OCI-M2 (cell line): ENCODE results near the gene RAPGEF4.

ENCODE experiments used
- DNase-seq: peaks from one replicate; lab custom pipeline; 2025; ENCODE audit not compliant: unreplicated experiment; lab: John Stamatoyannopoulos, UW

The RAPGEF4 gene

DNA sequence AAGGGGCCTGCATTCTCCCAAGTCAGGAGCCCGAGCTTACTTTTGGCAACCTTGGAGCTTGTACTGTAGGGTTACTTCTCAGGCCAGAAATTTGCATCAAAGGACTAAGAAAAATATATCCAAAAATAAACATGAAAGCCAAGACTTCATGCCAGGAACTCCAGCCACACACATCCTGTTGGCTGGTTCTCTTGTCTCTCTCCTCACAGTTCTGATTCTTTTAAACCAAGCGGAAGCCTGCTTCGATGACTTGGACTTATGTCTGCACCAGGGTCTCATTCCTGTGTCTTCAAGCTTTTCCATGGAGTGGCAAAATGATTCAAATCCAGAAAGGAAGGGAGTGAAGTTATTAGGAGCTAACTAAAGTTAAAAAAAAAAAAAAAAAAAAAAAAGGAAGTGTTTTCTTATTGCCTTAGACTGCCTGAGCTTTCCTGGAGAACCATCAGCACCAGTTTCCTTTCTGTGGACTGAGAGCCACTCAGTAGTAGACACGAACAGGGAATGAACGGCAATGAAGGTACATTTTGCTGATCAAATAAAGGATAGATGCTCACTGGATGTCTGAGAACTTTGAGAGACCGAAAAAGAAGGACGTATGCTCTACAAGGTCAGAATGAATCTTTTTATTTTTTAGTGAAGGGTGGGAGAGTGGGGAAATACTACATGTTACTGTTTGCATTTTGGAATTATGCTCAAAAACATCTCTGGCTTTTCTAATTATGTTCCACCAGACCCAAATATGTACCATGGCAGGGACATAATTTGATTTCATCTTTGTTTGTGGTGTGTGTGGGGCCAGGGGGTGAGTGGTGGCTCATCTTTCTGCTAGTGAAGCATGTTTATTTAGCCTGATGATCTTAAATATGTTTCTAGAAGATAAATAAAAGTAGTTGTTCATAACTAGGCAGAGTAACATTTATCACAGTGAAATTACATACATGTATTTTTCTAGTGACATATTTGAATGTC, 86.0 kb downstream of the RAPGEF4 start:
- DNase-seq = no peak

DNA sequence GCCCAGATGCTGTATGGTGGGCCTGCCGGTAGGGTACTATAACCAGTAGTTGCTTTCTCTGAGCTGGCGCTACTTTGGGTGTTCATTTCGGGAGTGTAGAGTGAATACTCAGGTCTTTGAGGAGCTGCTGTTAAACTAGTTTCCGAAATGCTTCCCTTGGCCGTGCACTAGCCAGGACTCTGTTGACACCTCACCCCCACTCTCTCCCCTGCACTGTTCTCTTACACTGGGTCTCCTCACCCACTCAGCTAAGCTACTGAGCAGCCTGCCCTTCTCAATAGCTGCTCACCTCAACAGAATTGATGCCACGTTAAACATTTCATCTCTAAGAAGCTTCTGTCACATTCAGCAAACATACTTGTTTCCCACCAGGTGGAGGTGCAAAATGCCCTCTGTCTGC, 86.9 kb downstream of the RAPGEF4 start:
- DNase-seq = no peak

DNA sequence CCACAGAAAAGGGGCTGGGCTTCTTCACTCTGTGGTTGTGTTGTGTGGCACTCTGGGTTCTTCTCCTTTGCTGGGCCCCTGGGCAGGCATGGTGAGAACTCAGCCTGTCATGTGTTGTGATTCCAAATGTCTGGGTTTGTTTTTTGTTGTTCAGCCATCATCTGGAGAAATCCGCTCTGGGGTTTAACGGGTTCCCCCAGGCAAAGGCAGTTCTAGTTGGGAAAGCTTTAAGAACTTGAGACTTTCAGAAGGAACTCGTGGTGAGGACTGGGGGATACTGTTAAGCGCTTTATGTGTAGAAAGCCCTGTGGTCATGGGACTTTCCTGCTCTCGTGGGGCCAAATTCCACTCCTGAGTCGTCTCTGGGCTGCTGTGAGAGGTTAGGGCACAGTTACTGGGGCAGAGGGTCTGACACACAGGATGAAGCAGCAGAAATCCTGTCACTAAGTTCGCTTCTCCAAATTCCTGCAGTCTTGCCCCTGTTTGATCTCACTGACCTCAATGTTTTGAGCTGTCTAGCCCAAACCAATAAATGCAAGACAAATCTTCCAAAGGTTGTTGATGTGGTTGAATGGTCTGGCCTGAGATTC, 87.7 kb downstream of the RAPGEF4 start:
- no peak for DNase-seq

DNA sequence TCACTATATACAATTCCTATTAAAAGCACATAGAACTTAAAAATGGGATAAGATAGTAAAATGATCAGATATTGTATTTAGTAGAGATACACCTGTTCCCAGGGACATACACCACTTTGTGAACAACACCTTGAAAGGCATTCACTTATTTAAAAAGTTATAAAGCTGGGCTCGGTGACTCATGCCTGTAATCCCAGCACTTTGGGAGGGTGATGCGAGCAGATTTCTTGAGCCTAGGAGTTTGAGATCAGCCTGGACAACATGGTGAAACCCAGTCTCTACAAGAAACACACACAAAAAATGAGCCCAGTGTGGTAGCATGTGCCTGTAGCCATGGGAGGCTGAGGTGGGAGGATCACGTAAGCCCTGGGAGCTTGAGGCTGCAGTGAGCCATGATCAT, 90.9 kb downstream of the RAPGEF4 start:
- DNase-seq = no peak

DNA sequence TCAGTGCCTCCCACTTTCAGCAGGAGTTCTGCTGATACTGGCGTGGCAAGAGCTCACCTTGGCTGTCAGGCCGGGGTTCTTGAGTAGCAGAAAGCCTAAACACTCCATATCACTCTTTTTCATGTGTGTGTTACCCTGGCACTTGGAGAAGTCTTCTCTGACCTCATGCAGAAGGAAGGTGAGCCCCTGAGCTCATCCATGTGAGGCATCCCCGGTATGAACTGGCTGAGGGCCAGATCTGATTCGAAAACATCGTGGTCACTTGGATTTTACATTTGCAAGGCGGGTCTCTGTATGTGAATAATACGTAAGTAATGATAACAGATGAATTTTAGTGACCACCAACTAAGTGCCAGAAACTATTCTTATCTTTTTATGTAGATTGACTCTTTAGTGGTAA, 93.6 kb downstream of the RAPGEF4 start:
- no peak for DNase-seq

DNA sequence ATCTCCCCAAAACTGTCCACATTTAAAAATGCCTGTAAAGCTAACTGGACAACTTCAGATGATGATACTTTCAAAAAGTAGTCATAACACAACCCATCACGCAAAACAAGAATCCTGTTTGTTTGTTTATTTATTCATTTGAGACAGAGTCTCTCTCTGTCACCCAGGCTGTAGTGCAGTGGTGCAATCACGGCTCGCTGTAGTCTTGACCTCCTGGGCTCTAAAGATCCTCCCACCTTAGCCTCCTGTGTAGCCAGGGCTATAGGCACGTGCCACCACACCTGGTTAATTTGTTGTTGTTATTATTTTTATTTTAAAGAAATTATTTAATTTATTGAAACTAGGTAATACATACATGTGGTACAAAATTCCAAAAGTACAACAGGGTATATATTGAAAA, 94.8 kb downstream of the RAPGEF4 start:
- DNase-seq = no peak

DNA sequence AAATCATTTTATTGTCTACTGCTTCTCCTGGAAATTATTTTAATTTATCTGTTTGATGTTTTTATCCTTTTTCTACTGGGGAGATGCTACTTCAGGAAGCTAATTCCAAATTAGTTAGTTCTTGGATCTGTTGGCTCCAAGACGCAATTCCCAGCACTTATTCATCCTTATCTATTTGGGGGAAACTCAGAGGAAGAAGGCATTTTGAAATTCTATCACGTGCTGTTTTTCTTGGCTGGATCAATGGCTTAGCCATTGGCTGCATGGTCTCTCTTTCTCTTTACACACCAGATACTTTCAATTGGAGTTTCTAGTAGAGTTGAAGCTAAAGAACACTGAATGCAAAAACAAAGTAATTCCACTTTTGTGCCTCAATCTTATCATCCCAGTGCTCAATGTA, 98.3 kb downstream of the RAPGEF4 start:
- DNase-seq = no peak

DNA sequence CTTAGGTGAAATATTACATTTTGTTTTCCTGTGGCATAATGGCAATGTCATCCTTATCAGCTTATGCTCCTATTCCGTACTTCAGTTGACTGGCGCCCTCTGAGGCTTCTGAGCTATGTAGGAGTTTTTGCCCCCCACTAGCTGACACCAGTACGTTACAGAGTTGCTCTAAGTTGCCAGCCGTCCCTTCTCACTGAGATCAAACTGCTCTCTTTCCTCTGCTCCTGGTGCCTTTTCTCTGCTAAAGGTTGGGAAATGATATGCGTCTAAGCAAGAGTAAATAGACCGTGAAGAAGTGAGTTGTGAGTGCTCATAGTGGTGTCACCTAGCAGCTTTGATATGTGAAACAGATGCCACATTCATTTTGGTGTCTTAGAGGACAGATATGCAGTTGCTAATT, 99.2 kb downstream of the RAPGEF4 start:
- no peak for DNase-seq

DNA sequence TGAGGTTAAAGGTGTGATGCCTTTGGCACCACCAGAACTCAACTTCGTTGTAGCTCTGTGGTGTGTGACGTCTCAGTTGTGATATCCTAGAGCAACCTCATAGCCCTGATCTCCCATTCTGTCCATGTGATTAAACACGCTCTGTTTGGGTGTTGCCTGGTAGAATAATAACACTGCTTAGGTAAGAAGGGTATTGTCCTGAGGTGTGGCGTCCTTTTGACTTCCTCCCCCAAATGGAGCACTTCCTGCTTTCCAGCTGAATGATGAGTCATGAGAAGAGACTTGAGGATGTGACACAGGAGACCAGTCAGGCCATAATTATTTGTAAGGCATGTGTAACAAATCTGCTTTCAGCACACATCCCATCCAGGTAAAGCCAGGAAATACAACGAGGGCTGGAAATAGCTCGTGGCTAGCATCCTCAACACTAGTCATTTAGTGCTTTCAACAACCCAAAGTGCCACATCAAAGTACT, 100.7 kb downstream of the RAPGEF4 start:
- DNase-seq = no peak

DNA sequence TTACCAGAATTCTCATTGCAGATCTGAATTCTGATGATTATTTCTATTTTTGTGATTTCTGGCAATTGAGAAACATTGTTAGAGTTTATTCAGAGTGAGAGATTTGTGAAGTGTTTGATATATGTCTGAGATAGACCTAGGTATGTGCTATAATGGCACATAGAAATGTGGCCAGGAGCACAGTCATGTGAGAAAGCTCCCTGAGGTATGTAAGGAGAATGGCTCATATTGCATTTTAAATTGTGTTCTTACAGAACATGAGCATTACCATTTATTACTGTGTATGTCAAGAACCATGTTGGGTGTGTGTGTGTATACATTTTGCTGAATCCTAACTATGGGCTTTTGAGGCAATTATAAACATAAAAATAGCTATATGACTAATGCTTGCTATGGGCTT, 101.2 kb downstream of the RAPGEF4 start:
- DNase-seq = no peak

DNA sequence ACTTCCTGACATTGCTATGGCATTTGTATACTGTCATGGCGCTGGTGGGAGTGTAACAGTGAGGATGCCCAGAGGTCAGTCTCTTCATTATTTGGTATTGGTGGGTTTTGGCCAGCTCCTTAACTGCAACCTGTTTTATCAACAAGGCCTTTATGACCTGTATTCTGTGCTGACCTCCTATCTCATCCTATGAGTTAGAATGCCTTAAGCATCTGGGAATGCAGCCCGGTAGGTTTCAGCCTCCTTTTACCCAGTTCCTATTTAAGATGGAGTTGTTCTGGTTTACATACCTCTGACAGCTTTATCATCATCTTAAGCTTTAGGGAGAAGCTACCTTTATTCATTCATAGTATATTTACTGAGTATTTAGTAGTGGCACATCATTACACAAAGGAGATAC, 103.8 kb downstream of the RAPGEF4 start:
- no peak for DNase-seq

DNA sequence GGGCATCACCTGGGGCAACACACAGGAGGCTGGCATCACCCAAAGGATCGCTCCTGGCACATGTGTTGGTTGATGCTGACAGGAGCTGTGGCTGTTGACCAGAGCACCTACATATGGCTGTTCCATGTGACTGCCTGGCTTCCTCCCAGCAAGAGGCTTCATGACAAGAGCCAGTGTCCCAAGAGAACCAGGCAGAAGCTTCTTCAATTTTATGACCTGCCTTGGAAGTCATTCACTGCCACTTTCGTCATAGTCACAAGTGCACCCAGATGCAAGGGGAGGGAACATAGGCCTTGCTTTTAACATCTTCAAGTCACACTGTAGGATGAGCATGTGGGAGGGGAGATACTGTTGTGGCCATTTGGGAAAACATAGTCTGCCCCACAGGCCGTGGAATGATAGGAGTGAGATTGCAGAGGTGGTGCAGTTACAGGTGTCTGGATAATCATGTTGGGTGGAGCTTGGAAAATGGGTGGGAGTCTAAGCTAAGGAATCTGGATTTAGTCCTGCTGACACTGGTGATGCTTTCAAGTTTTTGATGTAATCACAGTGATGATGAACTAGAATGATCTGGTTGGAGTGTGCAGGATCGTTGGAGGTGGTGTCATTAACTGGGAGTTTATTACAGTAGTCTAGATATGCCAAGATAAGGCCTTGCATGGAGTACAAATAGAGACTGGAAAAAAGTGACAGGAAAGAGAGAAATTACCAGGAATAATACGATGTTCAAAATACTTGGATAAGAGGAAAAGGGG, 107.0 kb downstream of the RAPGEF4 start:
- no peak for DNase-seq

DNA sequence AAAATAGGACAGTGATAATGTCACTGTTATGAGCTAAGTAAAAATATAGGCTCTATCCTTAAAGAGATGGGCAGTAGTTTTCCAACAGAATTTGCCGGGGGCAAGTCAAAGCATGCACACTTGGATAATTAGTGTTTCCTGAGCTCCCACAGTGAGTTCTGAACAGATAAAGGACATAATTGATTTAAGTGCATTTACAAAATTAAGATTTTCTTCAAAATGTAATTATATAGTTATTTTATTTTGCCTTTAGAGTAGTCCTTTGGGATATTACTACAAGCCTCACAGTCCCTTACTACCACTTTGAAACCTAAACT, 107.6 kb downstream of the RAPGEF4 start:
- DNase-seq = no peak

DNA sequence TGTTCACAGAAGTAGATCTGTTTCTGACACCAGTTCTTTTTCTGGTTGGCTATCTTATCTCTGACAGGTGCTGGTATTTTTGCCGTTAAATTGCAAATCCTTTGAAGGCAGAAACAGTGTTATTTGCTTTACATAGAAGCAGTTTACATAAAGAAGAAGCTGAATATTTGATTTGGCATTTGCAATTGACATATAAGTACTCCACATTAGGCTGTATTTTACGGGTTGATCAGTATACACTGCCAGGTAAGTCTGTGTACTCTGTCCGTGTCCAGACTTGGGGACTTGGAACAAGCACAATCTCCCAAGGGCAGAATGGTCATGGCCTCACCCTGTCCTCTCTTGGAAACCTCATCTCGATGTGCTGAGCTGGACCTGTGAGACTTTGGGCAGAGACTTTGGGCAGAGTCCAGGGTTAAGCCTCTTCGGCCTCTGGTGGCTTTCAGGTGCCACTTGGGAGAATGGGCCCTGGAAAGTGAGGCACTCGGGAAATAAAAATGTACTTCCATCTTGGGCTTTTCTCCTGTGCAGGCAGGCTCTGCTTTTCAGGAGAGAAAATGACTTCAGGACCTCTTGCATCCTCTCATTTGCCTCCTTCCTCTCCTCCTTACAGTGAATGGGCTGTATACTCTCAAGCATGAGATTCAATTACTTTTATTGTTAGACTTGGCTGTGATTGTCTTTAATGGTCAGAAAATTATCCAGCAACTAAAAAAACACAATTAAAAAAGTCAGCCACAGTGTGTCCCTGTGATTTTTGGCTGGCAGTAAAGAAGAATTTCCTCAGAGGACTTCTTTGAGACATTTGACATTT, 108.5 kb downstream of the RAPGEF4 start:
- DNase-seq = no peak

DNA sequence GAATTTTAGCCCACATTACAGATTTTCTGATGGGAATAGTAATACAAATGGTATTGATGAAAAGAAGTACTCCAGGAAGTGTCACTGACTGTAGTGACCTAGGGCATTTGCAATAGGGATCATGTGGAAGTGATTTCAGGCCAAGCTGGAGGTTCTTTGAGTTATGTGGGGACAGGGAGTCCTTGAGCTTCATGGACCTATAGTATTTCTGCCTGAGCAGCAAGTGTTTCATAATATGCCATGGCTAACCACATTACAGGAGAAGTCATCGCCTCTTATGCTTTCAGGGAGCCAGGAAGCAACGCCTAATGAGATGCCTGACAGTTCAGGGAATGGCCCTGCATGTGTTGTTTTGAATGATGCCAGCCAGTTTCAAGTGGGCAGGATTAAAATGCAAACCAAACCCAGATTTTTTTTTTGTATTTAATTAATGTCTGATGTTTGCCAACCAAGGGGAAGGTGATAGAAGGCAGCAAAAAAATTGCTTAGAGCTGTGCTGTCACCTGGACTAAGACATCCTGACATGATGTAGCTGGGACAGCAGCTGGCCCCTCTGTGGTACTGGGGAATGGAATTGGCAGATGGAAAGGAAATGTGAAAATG, 109.5 kb downstream of the RAPGEF4 start:
- DNase-seq = no peak

DNA sequence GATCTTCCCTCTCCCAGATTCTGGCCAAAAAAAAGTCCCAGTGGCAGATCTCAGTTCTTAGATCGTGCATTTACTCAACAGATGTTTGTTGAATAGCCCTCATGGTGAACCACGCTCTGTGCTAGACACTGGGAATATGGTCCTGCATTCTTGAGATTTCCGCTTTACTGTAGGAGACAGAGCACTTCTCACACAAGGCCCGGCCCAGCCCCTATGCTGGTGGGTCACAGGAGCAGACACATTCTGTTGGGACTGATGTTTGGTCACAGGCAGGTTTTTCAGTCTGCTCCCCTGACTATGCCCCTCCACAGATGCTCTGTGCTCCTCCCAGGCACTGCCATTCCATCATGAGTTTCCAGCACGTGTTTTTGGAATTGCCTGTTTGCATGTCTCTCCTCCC, 110.9 kb downstream of the RAPGEF4 start:
- no peak for DNase-seq

DNA sequence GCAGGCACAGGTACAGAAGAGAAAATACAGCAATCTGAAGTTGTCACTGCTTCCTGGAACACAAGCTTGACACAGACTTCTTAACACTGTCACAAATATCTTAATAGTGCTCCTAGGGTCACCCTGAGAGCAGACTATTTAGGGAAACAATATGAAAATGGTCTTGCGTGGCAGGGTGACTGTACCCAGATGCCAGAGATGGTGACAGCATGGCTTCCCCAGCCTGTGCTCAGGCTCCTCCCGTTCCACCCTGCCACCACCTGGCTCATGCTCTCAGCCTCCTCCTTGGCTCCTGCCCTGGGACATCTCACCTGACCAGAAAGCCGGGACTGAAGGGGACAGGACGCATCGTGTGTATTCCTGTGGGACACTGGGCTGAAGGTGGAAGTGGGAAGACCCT, 111.5 kb downstream of the RAPGEF4 start:
- DNase-seq = no peak

DNA sequence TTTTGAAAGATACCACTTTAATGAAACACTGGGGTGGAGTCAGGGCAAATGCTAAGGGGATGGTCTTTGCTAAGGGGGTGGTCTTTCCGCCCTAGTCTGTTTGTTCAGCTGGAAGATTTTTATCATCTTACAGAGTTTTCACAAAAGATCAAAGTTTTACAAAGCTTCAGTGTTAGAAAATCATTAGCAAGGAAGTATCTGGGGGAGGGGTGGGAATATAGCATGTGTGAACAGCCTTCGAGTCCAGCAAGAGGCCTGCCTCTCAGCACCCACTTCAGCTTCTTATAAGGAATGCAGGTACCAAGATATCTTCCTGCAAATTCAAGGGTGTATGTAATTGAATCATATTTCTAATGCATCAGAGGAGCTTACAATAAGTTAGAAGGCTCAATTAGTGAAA, 112.9 kb downstream of the RAPGEF4 start:
- DNase-seq = no peak

DNA sequence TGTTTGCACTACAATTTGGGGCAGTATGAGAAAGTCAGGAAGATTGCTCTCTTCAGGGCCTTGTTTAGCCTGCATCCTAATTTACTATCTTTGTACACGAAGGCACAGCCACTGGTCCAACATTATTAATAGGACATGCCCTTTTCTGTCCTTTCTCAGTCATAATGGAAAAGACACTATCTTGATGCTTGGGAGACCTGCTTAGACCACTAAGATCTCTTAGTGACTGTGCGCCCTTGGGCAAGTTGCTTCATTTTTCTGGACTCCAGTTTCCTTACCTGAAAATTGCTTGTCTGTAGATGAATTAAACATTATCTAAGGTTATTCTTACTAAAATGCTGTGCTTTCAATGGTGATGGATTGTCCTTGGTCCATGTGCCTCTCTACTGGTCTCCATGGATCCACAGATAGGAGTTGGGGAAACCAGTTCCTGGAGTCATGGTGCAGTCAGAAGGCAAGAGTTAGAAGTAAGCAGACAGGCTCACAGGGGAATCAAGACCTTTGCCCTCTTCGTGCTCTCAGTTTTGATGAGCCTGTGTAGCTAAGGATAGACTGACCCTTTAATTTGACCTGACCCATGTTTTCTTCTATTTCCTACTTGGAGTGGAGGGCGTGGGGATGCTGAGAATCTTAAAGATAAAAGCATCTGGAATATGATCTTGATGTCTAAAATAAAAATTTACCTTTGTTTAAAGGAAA, 114.0 kb downstream of the RAPGEF4 start:
- no peak for DNase-seq

DNA sequence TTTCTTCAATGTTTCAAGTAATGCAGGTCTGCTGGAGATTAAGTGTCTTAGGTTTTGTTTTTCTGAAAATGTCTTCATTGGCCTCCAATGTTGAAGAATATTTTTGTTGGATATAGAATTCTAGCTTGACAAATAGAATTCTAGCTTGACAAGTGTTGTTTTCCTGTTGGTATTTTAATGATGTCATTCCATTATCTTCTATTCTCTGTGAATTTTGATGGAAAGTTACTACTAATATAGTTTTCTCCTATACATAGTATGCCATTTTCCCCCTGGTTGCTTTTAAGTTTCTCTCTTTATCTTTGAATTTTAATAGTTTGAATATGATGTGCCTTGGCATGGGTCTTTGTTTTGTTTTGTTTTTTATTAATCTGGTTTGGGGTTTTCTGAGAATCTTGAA, 119.9 kb downstream of the RAPGEF4 start:
- DNase-seq = no peak
